ENCODE measurements around the gene LRRN2. TPM values are rescaled to one million over a fixed set of nuclear protein-coding genes. Genes with fewer than 3 reads are reported as not detected.

Gene LRRN2
- total and polyA plus RNA-seq, 9 of the 15 experiments (the other 6 are each of a cell fraction or from before 2014, with no cell fraction given), result 0.05 TPM; not detected in 8

DNA sequence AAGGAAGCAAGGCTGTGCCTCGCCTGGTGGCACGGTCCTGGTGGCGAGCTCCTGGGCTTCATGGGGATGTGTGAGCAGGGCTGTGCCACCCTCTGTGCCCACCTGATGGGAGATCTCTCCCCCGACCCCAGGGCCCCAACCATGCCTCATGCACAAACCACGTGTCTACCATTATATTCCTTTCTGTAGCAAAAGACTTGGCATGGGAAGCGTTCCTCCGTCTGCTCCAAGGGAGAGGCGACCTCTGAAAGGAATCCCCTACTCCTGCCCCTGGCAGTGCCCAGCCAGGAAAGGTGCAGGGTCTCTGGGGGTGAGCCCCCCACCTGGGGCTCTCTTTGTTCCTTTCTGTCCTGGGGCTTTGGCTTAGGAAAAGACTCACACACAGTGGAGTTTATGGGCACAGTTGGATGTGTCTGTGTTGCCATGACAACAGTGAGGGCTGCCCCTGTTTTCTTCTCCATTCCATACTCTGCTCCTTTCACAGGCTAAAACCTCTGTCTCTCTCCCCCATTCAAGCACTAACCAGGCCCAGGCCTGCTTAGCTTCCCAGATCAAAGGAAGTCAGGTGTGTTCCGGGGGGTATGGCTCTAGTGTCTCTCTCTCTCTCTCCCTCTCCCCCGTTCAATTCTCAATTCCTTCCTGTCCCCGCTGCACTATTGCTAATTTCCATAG lies 21.4 kb upstream of the LRRN2 start (continued):
- TF ChIP-seq GTF2E2 (tag; IDR thresholded peaks at IDR 0.05) (no peak), ZBTB17 (CRISPR knock-in tag; IDR thresholded peaks at IDR 0.05) (no peak), RHOXF2B (CRISPR knock-in tag; conservative IDR thresholded peaks at IDR 0.05) (no peak), PHF21A (IDR thresholded peaks at IDR 0.05; ENCODE audit: borderline replicate concordance, low read depth) (no peak), L3MBTL2 (IDR thresholded peaks at IDR 0.05) (no peak), EP300 (IDR thresholded peaks at IDR 0.05; ENCODE audit: low read length) (no peak), SMC3 (conservative IDR thresholded peaks at IDR 0.05; ENCODE audit: insufficient read depth, low read depth, low read length) (no peak), ZFP1 (CRISPR knock-in tag; IDR thresholded peaks at IDR 0.05) (no peak), HIVEP1 (CRISPR knock-in tag; IDR thresholded peaks at IDR 0.05) (0 out of 2 replicates have a peak, but pooled peaks have one; percentile 3), NR2C1 (IDR thresholded peaks at IDR 0.05) (no peak), NR2C1 (tag; IDR thresholded peaks at IDR 0.05) (no peak), ZNF318 (IDR thresholded peaks at IDR 0.05; ENCODE audit: borderline replicate concordance in 1 of 2, low read depth in 1 of 2) (no peak), NFXL1 (CRISPR knock-in tag; IDR thresholded peaks at IDR 0.05) (no peak), PYGO2 (tag; IDR thresholded peaks at IDR 0.05) (no peak), ZNF408 (CRISPR knock-in tag; IDR thresholded peaks at IDR 0.05; ENCODE audit: low read depth) (no peak)
- TF ChIP-seq, protein P1, sequence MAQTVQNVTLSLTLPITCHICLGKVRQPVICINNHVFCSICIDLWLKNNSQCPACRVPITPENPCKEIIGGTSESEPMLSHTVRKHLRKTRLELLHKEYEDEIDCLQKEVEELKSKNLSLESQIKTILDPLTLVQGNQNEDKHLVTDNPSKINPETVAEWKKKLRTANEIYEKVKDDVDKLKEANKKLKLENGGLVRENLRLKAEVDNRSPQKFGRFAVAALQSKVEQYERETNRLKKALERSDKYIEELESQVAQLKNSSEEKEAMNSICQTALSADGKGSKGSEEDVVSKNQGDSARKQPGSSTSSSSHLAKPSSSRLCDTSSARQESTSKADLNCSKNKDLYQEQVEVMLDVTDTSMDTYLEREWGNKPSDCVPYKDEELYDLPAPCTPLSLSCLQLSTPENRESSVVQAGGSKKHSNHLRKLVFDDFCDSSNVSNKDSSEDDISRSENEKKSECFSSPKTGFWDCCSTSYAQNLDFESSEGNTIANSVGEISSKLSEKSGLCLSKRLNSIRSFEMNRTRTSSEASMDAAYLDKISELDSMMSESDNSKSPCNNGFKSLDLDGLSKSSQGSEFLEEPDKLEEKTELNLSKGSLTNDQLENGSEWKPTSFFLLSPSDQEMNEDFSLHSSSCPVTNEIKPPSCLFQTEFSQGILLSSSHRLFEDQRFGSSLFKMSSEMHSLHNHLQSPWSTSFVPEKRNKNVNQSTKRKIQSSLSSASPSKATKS (CRISPR knock-in tag; IDR thresholded peaks at IDR 0.05), result 0 out of 2 replicates have a peak, but pooled peaks have one; percentile 30
- TF ChIP-seq, protein P2, sequence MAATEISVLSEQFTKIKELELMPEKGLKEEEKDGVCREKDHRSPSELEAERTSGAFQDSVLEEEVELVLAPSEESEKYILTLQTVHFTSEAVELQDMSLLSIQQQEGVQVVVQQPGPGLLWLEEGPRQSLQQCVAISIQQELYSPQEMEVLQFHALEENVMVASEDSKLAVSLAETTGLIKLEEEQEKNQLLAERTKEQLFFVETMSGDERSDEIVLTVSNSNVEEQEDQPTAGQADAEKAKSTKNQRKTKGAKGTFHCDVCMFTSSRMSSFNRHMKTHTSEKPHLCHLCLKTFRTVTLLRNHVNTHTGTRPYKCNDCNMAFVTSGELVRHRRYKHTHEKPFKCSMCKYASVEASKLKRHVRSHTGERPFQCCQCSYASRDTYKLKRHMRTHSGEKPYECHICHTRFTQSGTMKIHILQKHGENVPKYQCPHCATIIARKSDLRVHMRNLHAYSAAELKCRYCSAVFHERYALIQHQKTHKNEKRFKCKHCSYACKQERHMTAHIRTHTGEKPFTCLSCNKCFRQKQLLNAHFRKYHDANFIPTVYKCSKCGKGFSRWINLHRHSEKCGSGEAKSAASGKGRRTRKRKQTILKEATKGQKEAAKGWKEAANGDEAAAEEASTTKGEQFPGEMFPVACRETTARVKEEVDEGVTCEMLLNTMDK (IDR thresholded peaks at IDR 0.05; ENCODE audit: borderline replicate concordance, insufficient read depth, low read depth, low read length, poor library complexity, severe bottlenecking), result no peak

Data from K562 (cell line).